T-helper 22 cell (primary cell): ENCODE measurements around the gene LENG9.
"Not testable (repeated sequence)": the region's sequence is repeated elsewhere in the genome, so short reads cannot be mapped to it uniquely, and the experiment has no call there.

ENCODE experiments used
- DNase-seq: peaks from one replicate; pipeline ENCODE4 v3.0.0-alpha.2; 2020; ENCODE audit warnings: low read depth

Gene LENG9

DNA sequence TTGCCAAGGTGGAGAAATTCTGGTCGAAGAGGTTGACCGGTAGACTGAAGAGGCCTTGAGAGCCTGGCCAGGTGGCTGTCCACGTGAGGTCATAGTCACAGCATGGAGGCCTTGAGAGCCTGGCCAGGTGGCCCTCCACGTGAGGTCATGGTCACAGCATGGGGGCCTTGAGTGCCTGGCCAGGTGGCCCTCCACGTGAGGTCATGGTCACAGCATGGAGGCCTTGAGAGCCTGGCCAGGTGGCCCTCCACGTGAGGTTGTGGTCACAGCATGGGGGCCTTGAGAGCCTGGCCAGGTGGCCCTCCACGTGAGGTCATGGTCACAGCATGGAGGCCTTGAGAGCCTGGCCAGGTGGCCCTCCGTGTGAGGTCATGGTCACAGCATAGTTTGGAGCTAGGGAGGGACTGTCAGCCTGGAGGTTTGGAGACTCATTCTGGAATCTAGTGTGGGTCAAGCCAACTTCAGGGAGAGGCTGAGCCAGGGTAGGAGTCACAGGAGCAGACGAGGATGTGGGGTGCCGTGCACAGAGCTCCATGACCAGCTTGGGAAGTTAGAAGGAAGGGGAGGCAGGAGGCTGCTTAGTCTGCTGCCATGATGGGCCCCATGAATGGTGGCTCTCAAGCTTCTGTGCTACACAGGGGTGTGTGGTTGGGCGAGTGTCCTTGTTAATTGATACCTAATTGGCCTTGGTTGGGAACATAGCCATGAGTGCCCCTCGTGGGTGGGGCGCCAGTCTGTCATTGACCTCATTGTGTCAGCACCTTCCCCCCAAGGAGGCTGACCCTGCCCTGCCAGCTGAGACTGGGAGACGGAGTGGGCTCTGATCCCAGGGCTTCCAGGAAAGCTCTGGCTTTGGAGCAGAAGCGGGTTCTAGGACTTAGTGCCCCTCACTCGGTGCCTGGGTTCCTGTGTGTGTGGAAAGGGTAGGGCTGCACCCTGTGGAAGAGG is 4.0 kb downstream of the LENG9 start:
- no peak for DNase-seq

GRCh38 chr19:54458648-54459281 is 4.8 kb downstream of the LENG9 start:
- no peak for DNase-seq

DNA sequence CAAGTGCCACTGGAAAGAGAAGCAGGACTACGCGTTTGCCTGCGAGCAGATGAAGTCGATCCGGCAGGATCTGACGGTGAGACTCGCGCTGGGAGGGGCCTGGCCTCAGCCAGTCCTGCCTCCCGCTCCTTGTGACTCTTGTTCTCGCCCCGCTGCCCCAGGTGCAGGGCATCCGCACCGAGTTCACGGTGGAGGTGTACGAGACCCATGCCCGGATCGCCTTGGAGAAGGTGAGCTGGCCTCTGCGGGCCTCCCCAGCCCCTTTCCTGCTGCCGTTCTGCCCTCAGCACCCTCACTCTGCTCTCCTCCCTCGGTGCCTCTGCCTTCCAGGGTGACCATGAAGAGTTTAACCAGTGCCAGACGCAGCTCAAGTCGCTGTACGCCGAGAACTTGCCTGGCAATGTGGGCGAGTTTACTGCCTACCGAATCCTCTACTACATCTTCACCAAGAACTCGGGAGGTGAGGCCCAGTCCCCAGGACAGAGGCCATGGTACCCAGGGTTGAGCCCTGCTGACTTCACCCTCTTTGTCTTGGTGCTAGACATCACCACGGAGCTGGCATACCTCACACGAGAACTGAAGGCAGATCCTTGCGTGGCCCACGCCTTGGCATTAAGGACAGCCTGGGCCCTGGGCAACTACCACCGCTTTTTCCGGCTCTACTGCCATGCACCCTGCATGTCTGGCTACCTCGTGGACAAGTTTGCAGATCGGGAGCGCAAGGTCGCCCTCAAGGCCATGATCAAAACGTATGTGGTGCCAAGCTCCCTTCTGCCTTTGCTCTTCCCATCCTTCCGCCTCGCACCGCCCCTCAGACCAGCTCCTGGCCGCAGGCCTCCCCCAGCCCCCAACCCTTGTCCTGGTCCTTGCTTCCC is 5.6 kb downstream of the LENG9 start:
- DNase-seq, result no peak

DNA sequence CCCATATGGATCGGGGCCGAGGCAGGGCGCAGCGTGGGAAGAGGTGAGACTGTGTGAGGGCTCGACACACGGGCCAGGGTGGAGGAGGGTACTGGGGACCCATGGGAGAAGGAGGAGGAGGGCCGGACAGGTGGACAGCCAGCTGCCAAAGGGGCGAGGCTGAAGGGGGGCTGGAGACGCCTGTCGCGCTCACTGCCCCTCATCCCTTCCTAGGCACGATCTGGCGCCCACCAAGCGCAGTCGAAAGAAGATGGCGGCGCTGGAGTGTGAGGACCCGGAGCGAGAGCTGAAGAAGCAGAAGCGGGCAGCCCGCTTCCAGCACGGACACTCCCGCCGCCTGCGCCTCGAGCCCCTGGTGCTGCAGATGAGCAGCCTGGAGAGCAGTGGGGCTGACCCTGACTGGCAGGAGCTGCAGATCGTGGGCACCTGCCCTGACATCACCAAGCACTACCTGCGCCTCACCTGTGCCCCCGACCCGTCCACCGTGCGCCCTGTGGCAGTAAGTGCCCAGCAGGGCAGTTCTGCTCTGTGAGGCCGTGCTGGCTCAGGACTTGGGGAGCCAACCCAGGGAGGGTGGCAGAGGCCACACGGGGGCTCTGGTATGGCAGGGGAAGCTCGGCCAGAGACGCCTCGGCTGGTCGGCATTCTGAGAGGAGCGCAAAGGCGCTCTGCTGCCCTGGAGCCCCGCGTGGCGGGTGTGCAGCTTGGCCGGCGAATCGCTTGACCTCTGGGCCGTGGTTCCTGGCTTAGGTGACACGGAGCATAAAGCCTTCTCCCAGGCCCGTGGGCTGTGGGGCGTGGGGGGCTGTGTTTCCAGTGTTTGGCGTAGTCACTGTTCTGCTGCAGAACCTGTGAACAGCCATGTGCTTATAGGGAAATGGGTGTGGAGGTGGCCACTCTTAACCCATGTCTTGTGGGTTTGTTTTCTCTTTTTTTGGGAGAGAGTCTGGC is 6.9 kb downstream of the LENG9 start:
- DNase-seq, result no peak

GRCh38 chr19:54455786-54456422 is 7.7 kb downstream of the LENG9 start:
- no peak for DNase-seq

DNA sequence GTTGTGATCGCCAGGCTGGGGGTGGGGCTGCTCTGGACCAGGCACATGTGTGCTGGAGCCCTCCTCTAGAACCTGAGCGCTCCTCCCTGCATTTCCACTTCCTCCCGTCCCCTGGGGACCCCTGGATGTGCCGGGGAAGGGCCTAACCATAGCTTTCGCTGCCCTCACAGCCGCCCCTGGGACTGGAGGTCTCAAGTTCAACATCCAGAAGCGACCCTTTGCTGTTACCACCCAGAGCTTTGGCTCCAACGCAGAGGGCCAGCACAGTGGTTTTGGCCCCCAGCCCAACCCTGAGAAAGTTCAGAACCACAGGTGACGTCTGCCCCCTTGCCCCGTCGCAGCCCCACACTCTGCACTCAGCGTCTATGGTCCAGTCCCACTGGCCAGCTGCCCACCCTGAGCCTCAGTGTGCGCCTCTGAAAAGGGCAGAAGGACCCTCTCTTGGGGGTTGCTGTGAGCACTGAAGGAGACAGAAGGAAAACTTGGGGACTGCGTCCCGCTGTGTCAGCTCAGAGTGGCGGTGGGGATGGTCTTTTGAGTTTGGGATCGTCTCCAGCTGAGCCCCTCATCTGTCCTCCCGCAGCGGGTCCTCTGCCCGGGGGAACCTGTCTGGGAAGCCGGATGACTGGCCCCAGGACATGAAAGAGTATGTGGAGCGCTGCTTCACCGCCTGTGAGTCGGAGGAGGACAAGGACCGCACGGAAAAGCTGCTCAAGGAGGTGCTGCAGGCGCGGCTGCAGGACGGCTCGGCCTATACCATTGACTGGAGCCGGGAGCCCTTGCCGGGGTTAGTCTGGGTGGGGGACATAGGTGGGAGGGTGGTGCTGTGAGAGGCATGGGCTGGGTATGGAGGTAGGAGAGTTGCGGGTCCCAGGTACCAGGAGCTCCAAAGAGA is 8.6 kb downstream of the LENG9 start:
- no peak for DNase-seq

- DNase-seq, result no peak
These were observed 9.4 kb downstream of the LENG9 start for GRCh38 chr19:54453921-54454780.

GRCh38 chr19:54452626-54453025 is 11.0 kb downstream of the LENG9 start:
- DNase-seq, result no peak

DNA sequence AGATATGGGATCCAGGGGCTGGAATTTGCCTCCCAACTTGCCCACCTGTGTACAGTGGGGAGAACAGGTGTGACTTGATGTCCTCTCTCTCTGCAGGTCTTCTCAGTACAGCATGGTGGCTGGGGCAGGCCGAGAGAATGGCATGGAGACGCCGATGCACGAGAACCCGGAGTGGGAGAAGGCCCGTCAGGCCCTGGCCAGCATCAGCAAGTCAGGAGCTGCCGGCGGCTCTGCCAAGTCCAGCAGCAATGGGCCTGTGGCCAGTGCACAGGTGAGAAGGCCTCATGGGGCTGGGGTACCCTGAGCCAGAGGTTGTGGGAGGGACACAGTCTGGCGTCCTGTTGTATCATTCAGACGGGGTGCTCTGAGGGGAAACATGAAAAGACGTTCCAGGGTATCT is 11.6 kb downstream of the LENG9 start:
- DNase-seq, result no peak

- DNase-seq, result no peak
These were observed 12.2 kb downstream of the LENG9 start for GRCh38 chr19:54451331-54451871.

- no peak for DNase-seq
These were observed 13.9 kb downstream of the LENG9 start for GRCh38 chr19:54449701-54450069.

DNA sequence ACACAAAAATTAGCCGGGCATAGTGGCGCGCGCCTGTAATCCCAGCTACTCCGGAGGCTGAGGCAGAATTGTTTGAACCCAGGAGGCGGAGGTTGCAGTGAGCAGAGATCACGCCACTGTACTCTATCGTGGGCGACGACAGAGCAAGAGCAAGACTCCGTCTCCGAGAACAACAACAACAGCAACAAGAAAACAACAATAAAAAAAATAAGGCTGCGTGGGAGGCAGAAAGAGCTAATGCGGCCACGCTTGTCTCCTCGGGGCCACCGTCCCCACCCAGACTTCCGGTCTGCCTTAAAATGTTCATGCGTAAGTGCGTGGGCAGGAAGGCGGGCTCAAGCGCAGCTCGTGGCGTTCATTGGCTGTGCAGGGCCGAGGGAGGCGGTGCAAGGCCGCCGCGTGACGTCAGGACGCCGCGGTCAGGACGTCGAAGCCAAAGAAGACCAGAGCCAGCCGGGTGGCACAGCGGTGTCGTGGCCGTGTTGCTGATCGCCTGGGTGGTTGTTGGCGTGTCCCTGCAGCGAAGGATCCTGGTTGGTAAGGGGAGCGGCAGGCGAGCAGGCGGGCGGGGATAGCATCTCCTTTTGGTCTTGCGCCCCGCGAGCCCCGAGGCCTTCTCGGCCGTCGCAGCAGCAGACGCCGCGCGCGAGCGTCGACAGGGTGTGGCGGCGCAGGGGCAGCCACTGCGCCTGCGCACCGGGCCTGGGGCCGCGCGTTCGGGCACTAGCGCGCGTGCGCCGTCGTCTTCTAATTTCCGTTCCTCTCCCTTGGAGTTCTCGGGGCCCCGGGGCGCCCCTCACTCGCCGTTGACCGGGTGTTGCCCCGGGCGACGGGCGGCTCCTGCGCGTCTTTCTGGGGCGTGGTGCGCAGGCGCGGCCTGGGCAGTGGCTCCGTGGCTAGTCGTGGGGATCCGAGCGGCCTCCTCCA is 14.5 kb downstream of the LENG9 start, which contains the start of gene LENG8:
Gene LENG8, plus strand, starts transcription at position 426 of the 927 bp plus-strand sequence. CDS start 2,146 bp downstream, outside the sequence.
- DNase-seq, result peak; percentile 96

DNA sequence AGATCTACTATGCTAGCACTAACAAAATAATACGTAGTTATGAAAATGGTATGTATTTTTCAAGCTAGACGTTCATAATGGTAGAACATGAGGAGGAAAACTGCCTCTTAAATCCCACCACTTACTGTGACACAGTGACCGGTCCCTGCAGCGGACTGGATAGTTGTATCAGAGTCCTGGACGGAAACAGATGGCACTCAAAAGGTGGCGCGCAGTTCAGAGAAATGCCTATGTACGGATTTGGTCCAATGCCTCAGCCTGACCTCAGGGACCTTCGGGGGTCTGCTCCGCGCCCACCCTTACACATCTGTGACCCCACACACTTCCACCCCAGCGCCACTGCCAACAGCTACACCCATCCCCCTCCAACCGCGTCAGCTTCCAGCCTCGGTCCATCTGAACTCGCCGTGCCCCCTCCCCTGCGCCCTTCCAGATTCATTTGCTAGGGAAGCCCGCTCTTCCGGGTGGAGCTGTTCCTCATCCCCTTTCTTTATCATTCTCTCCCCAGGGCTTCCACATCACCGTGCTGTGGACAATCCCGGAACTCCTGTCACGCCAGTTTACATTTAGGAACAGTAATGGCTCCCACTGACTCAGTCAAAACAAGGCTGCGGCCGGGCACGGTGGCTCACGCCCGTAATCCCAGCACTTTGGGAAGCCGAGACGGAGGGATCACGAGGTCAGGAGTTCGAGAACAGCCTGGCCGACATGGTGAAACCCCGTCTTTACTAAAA is 15.4 kb downstream of the LENG9 start:
- DNase-seq, result no peak

DNA sequence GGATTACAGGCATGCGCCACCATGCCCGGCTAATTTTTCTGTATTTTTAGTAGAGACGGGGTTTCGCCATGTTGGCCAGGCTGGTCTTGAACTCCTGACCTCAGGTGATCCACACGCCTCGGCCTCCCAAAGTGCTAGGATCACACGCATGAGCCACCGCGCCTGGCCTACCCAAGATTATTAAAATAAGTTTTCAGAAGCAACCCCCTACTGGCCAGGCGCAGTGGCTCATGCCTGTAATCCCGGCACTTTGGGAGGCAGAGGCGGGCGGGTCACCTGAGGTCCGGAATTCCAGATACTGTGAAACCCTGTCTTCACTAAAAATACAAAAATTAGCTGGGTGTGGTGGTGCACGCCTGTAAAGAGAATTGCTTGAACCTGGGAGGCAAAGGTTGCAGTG is 17.2 kb downstream of the LENG9 start:
- not testable (repeated sequence) for DNase-seq

DNA sequence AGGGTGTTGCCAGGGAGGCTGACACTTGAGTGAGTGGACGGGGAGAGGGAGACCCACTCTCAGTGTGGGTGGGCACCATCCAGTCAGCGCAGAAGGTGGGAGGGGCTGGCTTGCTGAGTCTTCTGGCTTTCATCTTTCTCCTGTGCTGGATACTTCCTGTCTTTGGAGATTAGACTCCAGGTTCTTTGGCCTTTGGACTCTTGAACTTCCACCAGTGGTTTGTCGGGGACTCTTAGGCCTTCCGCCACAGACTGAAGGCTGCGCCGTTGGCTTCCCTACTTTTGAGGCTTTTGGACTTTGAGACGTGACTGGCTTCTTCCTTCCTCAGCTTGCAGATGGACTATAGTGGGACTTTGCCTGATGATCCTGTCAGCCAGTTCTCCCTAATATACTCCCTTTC is 18.8 kb downstream of the LENG9 start:
- no peak for DNase-seq

DNA sequence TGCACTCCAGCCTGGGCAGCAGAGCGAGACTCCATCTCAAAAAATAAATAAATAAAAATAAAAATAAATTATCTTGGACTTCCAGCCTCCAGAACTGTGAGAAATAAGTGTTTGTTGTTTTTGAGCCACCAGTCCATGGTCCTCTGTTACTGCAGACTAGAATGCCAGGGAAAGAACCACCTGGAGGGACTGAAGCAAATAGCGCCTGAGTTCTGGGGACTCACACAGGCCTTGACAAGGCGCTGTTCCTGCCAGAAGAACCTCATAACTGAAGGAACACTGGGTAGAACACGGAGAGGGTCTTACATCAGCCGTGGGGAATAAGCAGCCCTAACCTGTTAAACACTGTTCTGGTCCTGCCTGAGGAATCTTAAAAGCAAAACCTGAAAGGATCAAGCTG is 22.9 kb downstream of the LENG9 start:
- DNase-seq, result no peak
